Esophagus (tissue), 2 donors: Measurements from ENCODE around the gene NDOR1. TPM values are rescaled to one million over a fixed set of nuclear protein-coding genes. Genes with fewer than 3 reads are reported as not detected.

Experiments used
- H3K27ac ChIP-seq, 2 donors: one replicate each; pipeline ENCODE4 v1.5.1; 2013; ENCODE audit warnings: low read depth in 2 of 2, mild to moderate bottlenecking in 2 of 2, inconsistent platforms in 1 of 2, low read length in 1 of 2, moderate library complexity in 1 of 2
- H3K27me3 ChIP-seq, 2 donors: one replicate each; pipeline ENCODE4 v1.6.1; 2013; ENCODE audit warnings: low read length in 2 of 2, control low read depth in 1 of 2, mild to moderate bottlenecking in 1 of 2; ENCODE audit not compliant: insufficient read depth in 2 of 2, control insufficient read depth in 1 of 2
- H3K36me3 ChIP-seq, 2 donors: one replicate each; pipeline ENCODE4 v1.6.1; 2013; ENCODE audit warnings: low read length in 1 of 2; ENCODE audit not compliant: control insufficient read depth in 2 of 2, insufficient read depth in 2 of 2
- H3K4me1 ChIP-seq, 2 donors: one replicate each; pipeline ENCODE4 v1.6.1; 2013; ENCODE audit warnings: low read length in 1 of 2; ENCODE audit not compliant: control insufficient read depth in 2 of 2, insufficient read depth in 2 of 2
- H3K4me3 ChIP-seq, 2 donors: one replicate each; pipeline ENCODE4 v1.5.1; 2013; ENCODE audit warnings: low read length in 2 of 2, mild to moderate bottlenecking in 2 of 2, low read depth in 1 of 2, moderate library complexity in 1 of 2
- H3K9me3 ChIP-seq, 2 donors: one replicate each; pipeline ENCODE4 v1.6.1; 2013; ENCODE audit warnings: mild to moderate bottlenecking in 2 of 2, low read depth in 1 of 2, low read length in 1 of 2, moderate library complexity in 1 of 2; ENCODE audit not compliant: control insufficient read depth in 2 of 2, insufficient read depth in 1 of 2
- WGBS, 2 donors: extraction: QIAGEN DNeasy Blood & Tissue Kit; methylation state at CpG; one replicate each; pipeline ENCODE4 v1.1.7; 2013; 5-methylcytosine and 5-hydroxymethylcytosine counted together
- polyA plus RNA-seq, 2 donors: library from polyadenylated mRNA; stranded (reverse); fragments of 200-250 nt; gene quantifications; one replicate each; pipeline ENCODE4 v1.2.3, GENCODE V29; 2013
- donor health status: healthy with polysubstance abuse.
- donor health status: Bipolar disorder and iron deficiency.

The NDOR1 gene
- polyA plus RNA-seq, 2 donors, result 5.7 to 12.2 TPM

- 59% methylated on average over 17 of the region's 18 CpGs for WGBS, 2 donors
These were observed 45.1 kb downstream of the NDOR1 start for GRCh38 chr9:137250329-137251193.

GRCh38 chr9:137251194-137251461 is 45.6 kb downstream of the NDOR1 start, which contains the start of gene STPG3:
TSS of gene STPG3 (plus strand) at chr9:137251286. CDS start at chr9:137251287, 1 bp downstream.
- H3K27me3 ChIP-seq, result no peaks in the 10 kb centered on the region
- peaks cover 2 to 8% of the 10 kb centered on the region in 2 donors for H3K4me1 ChIP-seq
- H3K9me3 ChIP-seq, result no peaks in the 10 kb centered on the region
- H3K27ac ChIP-seq, result no peak within 1 kb of the TSS
- H3K4me3 ChIP-seq, result no peak within 1 kb of the TSS
- H3K36me3 ChIP-seq, result no peaks in the 10 kb centered on the region
- WGBS, 2 donors, result 62 to 73% methylated on average over 4 of the region's 4 CpGs

More at GRCh38 chr9:137250329-137251193, 45.1 kb downstream of the NDOR1 start:
- Histone ChIP-seq H3K9me3 (no peaks in the 10 kb centered on the region), H3K27ac (no peak overlapping the region), H3K4me1 (peaks cover 2 to 4% of the 10 kb centered on the region in 2 donors), H3K27me3 (no peaks in the 10 kb centered on the region), H3K36me3 (no peaks in the 10 kb centered on the region), H3K4me3 (no peak overlapping the region)

DNA sequence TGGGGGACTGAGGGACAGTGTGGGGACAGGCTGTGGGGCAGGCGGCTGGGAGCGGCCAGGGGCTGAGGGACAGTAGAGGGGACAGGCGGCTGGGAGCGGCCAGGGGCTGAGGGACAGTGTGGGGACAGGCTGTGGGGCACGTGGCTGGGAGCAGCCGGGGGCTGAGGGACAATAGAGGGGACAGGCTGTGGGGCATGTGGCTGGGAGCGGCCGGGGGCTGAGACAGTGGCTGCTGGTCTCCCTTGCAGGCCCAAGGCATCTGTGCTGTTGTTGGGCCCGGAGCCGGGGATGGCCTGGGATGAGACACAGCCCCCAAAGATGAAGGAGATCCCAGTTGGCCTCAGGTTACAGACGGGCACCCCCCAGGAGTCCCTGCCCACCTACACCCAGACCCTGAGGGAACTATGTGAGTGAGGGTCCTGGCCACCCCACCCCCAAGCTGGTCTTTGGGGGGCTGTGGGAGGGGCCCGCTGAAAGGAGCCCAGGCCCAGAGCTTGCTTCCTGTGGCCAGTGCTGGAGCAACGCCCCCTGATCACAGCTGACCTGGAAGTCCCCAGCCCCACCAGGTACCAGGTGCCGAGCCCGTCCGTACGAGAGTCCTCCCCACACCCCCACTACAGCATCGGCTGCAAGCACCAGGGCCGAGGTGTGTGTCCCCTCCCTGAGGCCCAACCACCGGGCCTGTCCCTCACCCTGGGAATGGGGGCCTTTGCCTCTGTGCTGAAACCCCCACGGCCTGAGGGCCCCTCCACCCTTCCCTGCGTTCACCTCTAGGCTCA is 46.2 kb downstream of the NDOR1 start:
- Histone ChIP-seq H3K4me1 (peaks cover 2 to 13% of the 10 kb centered on the region in 2 donors), H3K27ac (no peak overlapping the region), H3K4me3 (no peak overlapping the region), H3K9me3 (no peaks in the 10 kb centered on the region), H3K36me3 (peaks cover 0 to 5% of the 10 kb centered on the region in 2 donors), H3K27me3 (no peaks in the 10 kb centered on the region)
- 86 to 88% methylated on average over 22 of the region's 22 CpGs for WGBS, 2 donors

DNA sequence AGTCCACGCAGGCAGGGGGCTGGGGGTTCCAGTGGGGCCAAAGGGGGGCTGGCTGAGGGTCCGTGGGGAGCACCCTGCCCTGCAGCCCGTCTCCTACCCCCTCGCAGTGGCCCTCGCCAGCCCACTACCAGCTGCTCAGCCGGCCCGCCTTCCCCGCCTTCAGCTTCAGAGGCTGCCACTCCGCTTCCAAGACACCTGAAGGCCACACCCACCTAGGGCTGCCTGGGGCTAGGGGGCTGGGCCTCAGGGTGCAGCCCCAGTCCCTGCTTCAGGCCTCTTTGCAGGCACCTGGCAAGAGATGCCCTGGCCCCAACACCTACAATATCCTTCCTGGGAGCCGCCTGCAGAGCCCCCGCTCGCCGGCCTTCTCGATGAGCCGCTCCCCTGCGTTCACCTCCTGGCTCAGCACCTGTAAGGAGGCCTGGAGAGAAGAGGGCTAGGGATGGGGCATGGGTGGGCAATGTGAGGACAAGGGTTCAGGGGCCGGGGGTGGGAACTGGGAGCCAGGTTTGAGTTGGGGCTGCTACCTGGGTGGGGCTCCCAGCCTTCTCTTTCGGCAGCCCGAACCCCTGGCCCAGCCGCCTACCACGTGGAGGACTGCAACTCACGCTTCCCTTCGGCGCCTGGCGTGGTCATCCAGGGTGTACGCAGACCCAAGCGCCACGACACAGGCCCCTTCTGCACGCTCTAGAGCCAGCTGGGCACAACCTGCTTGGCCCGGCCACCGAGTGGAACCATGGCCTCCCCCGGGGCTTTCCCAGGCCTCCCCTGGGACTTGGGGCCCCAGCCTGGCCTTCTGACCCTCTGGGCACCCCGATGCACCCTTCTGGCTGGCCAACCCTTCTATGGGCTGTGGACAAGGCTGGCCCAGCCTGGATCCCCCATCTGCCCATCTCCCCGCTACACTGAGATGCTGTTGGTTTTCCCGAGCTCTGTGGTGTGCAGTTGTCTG is 47.3 kb downstream of the NDOR1 start:
- Histone ChIP-seq H3K27ac (no peak overlapping the region), H3K4me1 (peaks cover 2 to 16% of the 10 kb centered on the region in 2 donors)
- WGBS, 2 donors, result 86 to 87% methylated on average over 32 to 35 of the region's 35 CpGs

GRCh38 chr9:137253717-137254623 is 48.5 kb downstream of the NDOR1 start:
- Histone ChIP-seq H3K27me3 (no peaks in the 10 kb centered on the region), H3K9me3 (no peaks in the 10 kb centered on the region), H3K36me3 (peaks cover 0 to 11% of the 10 kb centered on the region in 2 donors), H3K4me1 (peaks cover 2 to 16% of the 10 kb centered on the region in 2 donors), H3K27ac (peak overlapping the region in 1 of 2 donors; percentile 6), H3K4me3 (peak overlapping the region; percentile 84 to 85)
- WGBS, 2 donors, result 54 to 63% methylated on average over 21 of the region's 21 CpGs

More for the DNA sequence above, 47.3 kb downstream of the NDOR1 start:
- Histone ChIP-seq H3K4me3 (no peak overlapping the region), H3K27me3 (no peaks in the 10 kb centered on the region), H3K9me3 (no peaks in the 10 kb centered on the region), H3K36me3 (peaks cover 0 to 9% of the 10 kb centered on the region in 2 donors)

DNA sequence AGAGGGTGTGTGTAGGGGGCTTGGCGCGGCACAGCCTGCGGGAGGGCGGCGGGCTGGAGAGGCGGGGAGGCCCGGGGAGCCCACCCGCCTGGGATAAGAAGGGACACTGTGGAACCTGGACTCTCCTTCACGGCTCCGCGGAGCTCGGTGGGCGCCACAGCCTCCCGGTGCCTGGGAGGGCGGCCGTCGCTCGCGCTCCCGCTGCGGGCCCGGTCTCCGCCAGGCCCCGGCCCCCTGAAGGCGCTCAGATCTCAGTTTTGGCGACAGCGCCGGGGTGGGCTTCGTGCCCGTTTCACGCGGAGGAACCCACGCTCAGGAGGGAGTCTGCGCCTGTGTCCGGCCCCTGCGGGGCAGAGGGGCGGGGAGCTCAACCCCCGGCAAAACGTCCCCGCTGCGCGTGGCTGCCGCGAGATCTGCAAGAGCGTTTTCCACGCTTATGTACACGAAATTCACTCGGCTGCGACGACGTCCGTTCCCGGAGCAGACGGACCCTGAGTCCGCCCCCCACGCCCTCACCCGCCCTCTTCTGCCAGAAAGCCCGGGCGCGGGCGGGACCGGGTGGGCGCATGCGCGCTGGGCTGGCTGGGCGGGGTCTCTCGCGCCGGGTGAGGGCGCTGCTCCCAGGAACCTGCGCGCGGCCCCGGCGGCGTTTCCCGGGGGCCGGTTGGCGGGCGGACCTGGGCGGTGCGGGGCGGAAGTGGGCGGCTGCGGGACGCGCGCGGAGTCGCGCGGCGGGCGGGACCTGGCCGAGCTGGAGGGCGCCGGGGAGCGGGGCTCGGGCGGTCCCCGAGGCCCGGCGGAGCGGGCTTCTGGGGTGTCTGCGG is 49.3 kb downstream of the NDOR1 start, which contains the start of gene NELFB:
TSS of gene NELFB (plus strand) at position 704 of the 824 bp plus-strand sequence.
- H3K27me3 ChIP-seq, result no peaks in the 10 kb centered on the region
- peaks cover 2 to 16% of the 10 kb centered on the region in 2 donors for H3K4me1 ChIP-seq
- H3K4me3 ChIP-seq, result peak within 1 kb of the TSS; percentile 84 to 85
- 1 to 2% methylated on average over 82 to 105 of the region's 105 CpGs for WGBS, 2 donors
- H3K9me3 ChIP-seq, result no peaks in the 10 kb centered on the region
- H3K27ac ChIP-seq, result peak within 1 kb of the TSS; percentile 76 to 82
- H3K36me3 ChIP-seq, result peaks cover 3 to 15% of the 10 kb centered on the region in 2 donors

GRCh38 chr9:137255448-137256114 is 50.1 kb downstream of the NDOR1 start:
- peaks cover 2 to 16% of the 10 kb centered on the region in 2 donors for H3K4me1 ChIP-seq
- WGBS, 2 donors, result 2 to 3% methylated on average over 35 to 51 of the region's 51 CpGs

More at GRCh38 chr9:137255448-137256114, 50.1 kb downstream of the NDOR1 start:
- Histone ChIP-seq H3K9me3 (no peaks in the 10 kb centered on the region), H3K36me3 (peaks cover 3 to 15% of the 10 kb centered on the region in 2 donors), H3K27ac (peak overlapping the region; percentile 76 to 82), H3K27me3 (no peaks in the 10 kb centered on the region), H3K4me3 (peak overlapping the region; percentile 84 to 85)
